SH-SY5Y (cell line): ENCODE measurements around the gene CBX6.

ENCODE experiments used
- GATA2 ChIP-seq: IDR thresholded peaks from 2 replicates; pipeline ENCODE4 v1.6.1; 2011; ENCODE audit warnings: mild to moderate bottlenecking, low read depth, low read length
- GATA3 ChIP-seq: IDR thresholded peaks from 2 replicates; pipeline ENCODE4 v1.6.1; 2011; ENCODE audit warnings: low read depth, mild to moderate bottlenecking, low read length, moderate library complexity

CBX6 gene

DNA sequence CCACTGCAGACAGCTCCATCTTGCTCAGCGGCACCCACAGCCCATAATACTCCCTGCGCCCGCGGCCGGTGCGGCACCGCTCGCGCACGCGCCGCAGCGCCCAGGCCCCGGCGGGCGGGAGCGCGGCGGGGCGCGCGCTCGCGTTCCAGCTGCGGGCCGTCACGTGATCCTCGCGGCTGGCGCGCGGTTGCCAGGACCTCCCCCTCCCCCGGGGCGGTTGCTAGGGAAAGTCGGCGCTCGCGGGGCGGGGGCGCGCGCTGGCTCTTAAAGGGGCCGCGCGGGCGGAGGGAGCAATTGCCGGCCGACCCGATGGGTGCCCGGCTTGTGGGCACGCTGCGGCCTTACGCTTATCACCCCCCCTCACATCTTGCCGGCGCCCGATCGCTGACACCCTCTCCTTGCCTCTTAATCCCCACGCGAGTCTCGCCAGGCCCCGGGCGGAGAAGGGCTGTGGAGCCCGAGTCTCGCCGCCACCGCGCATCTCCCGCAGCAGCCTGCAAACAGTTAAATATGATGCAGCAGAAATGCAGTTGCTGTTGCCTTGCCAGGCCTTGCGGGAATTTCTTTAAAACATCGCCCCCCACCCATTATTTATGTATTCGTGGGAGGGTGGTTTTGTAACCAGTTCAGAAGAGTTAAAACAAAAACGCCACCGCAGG, at the start of gene CBX6:
TSS of gene CBX6 (minus strand) at position 45 of the 659 bp plus-strand sequence. CDS start at position 19, 26 bp downstream.
- TF ChIP-seq GATA2 (no peak), GATA3 (no peak)

DNA sequence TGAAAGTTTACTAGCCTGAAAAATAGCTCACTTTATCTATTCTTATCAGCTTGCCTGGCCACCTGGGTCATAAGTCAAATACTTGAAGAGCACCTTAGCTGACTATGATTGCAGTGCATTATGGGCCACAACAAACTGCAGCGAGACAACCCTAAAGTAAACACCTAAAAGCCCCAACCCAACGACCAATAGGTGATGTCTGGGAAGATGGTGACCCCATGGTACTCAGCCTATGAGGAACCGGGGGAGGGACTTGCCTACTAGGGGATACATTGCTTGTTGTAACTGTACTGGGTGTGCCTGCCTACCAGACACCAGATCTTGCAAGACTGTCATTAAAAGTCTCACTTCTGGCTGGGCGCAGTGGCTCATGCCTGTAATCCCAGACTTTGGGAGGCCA, 49.8 kb upstream of the CBX6 start:
- TF ChIP-seq GATA2, result no peak

DNA sequence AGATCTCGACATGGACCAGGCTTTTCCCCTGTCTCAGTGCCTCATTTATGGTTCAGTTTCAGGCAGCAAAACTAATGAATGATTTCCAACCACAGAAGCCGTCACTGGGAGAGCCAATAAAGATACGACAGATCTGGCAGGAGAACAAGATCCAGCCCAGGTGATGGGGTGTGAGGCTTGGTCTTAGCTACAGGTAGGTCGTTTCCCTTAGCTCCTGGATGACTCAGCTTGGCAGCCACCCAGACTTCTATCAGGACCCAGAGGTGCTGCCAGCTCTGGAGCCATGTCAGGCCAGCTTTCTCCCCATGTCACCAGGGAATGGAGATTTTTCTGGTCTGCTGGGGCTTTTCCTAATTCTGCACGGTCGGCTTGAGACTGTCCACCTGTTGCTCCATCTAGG, 49.1 kb upstream of the CBX6 start:
- TF ChIP-seq GATA2, result no peak
- TF ChIP-seq GATA3, result no peak

DNA sequence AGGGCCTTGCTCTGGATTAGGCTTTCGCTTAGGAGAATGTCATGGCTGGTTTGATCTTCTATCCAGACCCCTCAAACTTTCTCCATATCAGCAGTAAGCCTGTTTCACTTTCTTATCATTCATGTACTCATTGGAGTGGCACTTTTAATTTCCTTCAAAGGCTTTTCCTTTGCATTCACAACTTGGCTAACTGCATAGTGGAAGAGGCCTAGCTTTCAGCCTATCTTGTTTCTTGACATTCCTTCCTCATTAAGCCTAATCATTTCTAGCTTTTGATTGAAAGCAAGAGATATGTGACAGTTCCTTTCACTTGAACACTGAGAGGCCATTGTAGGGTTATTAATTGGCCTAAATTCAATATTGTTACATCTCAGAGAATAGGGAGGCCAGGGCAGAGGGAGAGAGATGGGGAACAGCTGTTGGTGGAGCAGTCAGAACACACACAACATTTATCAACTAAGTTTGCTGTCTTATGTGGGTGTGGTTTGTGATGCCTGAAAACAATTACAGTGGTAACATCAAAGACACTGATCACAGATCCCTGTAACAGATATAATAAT, 47.7 kb upstream of the CBX6 start:
- TF ChIP-seq GATA3 (no peak), GATA2 (no peak)

DNA sequence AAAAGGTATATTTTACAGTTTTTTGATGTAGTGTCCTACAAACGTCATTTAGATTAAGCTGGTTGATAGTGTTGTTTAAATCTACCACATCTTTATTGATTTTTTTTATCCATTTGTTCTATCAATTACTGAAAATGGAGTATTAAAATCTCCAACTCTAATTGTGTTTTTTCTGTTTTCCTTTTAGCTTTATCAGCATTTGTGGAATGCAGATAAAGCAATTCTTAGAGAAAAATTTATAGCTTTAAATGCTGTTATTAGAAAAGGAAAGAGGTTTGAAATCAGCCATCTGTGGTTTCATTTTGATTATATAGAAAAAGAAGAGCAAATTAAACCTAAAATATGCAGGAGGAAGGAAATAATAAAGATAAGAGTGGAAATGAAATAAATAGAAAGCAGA, 39.4 kb upstream of the CBX6 start:
- TF ChIP-seq GATA3 (no peak), GATA2 (no peak)

DNA sequence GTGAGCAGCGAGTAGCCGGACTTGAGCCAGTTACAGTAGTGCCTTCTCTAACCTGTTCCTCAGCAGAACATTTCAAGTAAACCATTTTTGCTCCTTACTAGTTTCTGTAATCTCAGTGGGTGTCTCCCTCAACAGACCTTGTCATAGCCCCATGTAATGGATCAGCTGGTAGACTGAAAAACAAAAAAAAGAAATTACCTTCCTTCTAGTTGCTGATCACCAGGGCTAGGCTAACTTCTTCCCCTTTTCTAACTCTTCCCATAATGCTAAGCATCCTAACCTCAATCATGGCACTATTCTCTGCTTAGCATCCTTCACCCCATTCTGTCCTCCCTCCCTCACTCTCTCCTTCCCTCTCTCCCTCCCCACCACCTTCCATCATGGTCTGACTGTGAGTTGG, 35.8 kb upstream of the CBX6 start:
- no peak for TF ChIP-seq GATA3
- TF ChIP-seq GATA2, result no peak

DNA sequence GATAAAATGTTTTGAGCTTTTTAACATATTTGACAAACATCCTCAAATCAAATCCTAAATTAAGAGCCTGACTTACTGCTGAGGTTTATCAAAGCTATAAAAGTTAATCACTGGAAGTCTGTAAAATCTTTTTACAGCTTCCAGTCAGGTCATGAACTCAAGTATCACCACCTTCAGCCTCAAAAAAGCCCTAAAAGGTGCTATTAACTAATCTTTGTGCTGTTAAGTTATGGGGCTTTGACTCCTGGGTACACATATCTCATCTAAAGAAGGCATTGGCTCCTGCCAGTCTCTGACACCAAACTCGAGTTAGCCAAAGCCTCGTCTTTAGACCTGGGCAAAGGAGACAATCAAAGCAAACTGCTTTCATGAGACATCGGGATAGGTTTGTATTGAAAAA, 34.0 kb upstream of the CBX6 start:
- no peak for TF ChIP-seq GATA2
- TF ChIP-seq GATA3, result no peak

DNA sequence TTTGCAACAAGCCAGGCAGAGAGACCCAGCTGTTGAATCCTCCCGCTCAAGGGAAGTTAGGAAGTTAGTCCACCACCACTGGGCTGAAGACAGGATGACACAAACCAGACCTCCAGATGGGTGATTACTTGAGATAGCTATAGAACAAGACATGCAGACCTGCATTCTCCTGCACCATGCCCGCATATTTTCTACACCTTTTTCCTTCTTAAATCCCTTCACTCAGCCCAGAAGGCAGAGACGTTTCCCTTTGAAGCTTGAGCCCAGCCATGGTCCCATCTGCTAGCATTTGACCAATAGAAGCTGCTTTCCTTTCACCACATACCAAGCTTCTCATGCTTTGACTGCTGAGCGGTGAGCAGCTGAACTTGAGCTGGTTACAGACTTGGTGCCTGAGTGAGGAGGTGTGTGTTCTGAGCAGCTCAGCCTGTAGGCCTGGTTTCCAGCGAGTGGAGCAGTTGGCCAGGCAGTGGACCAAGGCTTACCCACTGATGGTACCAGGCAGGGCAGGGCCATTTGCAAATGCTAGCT, 29.2 kb upstream of the CBX6 start:
- TF ChIP-seq GATA2 (no peak), GATA3 (no peak)

DNA sequence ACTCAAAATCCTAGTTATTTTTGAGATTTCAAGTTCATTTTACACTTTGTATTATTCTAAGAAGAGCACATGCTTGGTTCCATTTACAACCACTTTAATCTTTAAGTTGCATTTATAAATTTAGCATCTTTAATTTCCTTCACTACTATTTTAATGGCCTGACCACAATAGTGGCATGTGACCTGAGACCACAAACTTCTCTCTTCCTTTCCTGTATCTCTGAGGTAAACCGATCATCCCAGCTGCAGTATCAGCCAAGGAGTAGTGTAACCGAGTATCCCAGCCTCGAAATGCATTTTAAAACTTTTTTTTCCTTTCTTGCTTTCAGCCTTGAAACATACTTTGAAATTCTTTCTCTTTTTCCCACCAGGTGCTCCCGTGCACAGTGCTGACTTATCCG, 28.7 kb upstream of the CBX6 start:
- no peak for TF ChIP-seq GATA3
- TF ChIP-seq GATA2, result no peak

DNA sequence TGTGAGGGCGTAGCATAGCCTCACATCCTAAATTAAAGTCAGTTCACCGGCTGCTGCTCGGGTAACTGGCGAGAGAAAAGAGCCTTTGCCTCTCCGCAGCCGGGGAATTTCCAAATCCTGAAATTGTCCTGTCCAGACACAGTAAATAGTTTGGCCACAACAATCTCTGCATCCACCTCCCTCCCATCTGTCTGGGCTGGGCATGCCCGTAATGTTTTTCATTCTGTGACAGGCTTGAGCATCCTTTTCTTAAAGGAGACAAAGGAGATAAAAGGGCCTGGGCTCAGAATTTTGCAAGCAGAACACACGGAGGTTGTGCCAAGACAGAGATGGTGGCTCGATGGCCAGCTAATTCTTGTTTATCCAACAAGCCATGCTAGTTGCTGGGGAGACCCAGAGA, 19.2 kb upstream of the CBX6 start:
- no peak for TF ChIP-seq GATA2
- no peak for TF ChIP-seq GATA3

DNA sequence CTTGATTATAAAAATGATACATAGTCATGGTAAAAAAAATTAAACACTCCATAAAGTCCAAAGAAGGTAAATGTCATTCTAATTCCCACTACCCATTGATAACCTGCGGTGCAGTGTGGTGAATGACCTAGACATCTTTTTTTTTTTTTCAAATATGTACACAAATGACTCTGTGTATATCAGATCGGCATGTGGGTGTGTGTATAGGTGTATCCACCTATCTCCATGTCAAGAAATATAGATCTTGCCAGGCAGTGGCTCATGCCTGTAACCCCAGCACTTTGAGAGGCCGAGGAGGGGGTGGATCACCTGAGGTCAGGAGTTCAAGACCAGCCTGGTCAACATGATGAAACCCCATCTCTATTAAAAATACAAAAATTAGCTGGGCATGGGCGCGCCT, 18.4 kb upstream of the CBX6 start:
- TF ChIP-seq GATA2, result no peak
- no peak for TF ChIP-seq GATA3

DNA sequence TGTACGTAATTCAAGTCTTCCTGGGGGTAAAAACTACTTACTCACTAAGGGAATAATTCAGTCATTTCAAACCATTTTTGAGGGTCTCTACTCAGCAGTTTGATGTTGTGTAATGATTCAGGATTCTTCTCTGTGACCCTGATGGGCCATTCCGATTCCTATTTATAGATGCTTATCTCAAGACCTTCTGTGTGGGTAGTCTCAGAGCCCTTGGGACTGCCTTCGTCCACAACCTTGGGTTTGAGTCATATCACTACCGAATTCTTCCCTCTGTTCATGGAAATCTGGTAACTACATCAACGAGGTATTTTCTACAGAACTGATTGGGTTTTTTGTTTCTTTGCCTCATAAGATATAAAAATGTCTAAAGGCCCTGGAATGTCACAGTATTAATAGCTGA, 14.3 kb upstream of the CBX6 start:
- TF ChIP-seq GATA2 (no peak), GATA3 (no peak)

DNA sequence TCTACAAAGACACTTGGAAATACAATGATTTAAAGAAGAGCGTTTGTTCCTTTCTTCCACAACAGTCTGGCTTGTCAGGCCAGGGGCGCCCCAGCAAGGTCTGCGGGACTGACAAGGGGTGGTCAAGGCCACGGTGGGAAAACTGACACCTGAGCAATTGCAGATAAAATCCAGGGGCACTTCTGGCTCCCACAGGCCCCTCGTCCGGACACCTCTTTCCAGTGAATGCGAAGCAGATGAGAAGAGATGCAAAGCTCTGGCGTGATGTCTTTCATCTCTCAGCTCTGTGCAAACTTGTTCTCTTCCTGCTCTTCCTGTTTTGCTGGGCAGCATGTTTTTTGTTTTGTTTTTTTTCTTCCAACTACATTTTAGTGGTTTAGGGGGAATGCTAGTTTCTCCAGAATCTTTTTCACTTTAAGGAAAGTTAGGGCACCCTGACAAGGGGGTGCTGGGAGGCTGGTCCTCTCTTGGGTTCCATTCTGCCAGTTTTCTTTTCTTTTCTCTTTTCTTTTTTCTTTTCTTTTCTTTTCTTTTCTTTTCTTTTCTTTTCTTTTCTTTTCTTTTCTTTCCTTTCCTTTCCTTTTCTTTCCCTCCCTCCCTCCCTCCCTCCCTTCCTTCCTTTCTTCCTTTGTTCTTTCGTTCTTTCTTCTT, 11.1 kb upstream of the CBX6 start:
- TF ChIP-seq GATA2, result no peak
- no peak for TF ChIP-seq GATA3

DNA sequence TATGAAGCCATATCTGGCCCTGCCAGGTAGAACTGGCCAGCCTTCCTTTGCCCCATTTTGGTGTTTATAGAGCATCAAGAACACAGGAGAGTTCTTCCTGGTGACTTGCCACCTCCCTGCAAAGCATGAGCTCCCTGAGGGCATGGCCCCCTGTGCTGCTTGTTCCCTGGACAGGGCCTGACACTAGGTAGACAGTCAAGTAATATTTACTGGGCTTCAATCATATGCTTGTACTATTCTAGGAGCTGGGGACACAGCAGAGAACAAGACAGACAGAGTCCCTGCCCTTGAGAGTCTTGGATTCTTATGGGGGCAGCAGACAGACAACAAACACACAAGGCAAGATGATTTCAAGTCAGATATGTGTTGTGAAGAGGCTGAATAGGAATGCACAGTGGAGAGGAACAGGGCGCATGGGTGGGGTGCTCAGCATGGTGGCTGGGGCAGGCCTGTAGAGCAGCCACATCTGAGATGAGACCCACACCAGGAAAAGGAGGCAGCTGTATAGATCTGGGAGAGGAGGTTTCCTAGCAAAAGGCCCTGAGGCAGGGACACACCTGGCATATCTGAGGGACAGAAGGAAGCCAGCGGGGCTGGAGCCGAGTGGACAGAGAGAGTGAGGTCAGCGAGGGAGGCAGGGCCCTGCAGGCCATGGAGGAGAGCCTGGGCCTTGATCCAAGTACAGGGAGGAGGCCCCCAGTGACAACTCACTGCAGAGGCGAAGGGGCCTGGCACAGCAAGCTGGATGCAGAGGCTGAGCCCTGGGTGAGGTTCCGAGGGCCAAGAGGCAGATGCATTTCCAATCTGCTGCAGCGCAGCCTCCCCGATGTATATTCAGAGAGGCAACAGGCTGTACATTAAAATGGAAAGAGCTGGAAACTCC, 10.2 kb upstream of the CBX6 start:
- no peak for TF ChIP-seq GATA3
- no peak for TF ChIP-seq GATA2
